Breast epithelium (tissue), 4 donors: Measurements from ENCODE around the gene CUL1. TPM values are rescaled to one million over a fixed set of nuclear protein-coding genes. Genes with fewer than 3 reads are reported as not detected.

Experiments used
- DNase-seq, 2 donors: peaks; one replicate each; pipeline ENCODE4 v3.0.0-alpha.2; 2019; ENCODE audit warnings: low spot score in 2 of 2
- H3K27ac ChIP-seq, 2 donors: fragments of 200-600 bp; sonication (generic) in 1 of 2; one replicate each; pipeline ENCODE4 v1.5.1; 2016 to 2019; ENCODE audit warnings: mild to moderate bottlenecking in 1 of 2
- H3K27me3 ChIP-seq, 2 donors: fragments of 200-600 bp; sonication (generic) in 1 of 2; one replicate each; pipeline versions ENCODE4 v1.5.1 to v1.6.0; 2017 to 2019; ENCODE audit warnings: control low read depth in 1 of 2, mild to moderate bottlenecking in 1 of 2
- H3K36me3 ChIP-seq: fragments of 200-600 bp; one replicate; pipeline ENCODE4 v1.5.1; 2019
- H3K4me1 ChIP-seq, 2 donors: fragments of 200-600 bp; sonication (generic); one replicate each; pipeline ENCODE4 v1.5.1; 2016 to 2019; ENCODE audit warnings: control low read depth in 1 of 2
- H3K4me3 ChIP-seq, 3 donors: fragments of 200-600 bp; sonication (generic); 1 replicate in 2 of 3; 2 replicates in 1 of 3; pipeline ENCODE4 v1.5.1; 2016 to 2019; ENCODE audit warnings: mild to moderate bottlenecking in 3 of 3, moderate library complexity in 2 of 3
- H3K9me3 ChIP-seq, 2 donors: fragments of 200-600 bp; sonication (generic) in 1 of 2; one replicate each; pipeline ENCODE4 v1.5.1; 2016 to 2019; ENCODE audit warnings: control low read depth in 1 of 2
- CTCF ChIP-seq, 3 donors: fragments of 450-650 bp; IDR thresholded peaks; one replicate each; pipeline ENCODE4 v1.5.1; 2016 to 2017; ENCODE audit warnings: antibody characterized with exemption in 3 of 3, mild to moderate bottlenecking in 3 of 3, moderate library complexity in 3 of 3
- POLR2A ChIP-seq: fragments of 450-650 bp; IDR thresholded peaks from one replicate; pipeline ENCODE4 v1.6.1; 2016; ENCODE audit warnings: antibody characterized with exemption, mild to moderate bottlenecking, moderate library complexity
- POLR2AphosphoS5 ChIP-seq, 3 donors: sonication (generic); formaldehyde crosslinking; IDR thresholded peaks; one replicate each; pipeline ENCODE4 v1.6.1; 2017; ENCODE audit warnings: antibody characterized with exemption in 3 of 3
- intact Hi-C: fragments of 100-400 bp; cut with DNase I; formaldehyde crosslinking; loops from one replicate; pipeline ENCODE4 v1.15.1; 2023; ENCODE audit warnings: low total_unique reads
- total RNA-seq, 3 donors: library from RNA; depleted of rRNA; stranded (reverse); fragments of >200 nt; gene quantifications; one replicate each; pipeline ENCODE4 v1.1.0, GENCODE V29; 2016

CUL1 gene
- total RNA-seq, 3 donors from 2014 or later: 61.6 to 71.4 (median 65.4) TPM

GRCh38 chr7:148662646-148663045 is 36.1 kb upstream of the CUL1 start:
- Histone ChIP-seq H3K4me3 (no peak overlapping the region), H3K36me3 (no peaks in the 10 kb centered on the region), H3K27me3 (no peaks in the 10 kb centered on the region), H3K4me1 (no peaks in the 10 kb centered on the region), H3K9me3 (no peaks in the 10 kb centered on the region), H3K27ac (no peak overlapping the region)
- intact Hi-C loops: no loop called here
- no peak for DNase-seq
- no peak for TF ChIP-seq POLR2AphosphoS5 (IDR thresholded peaks at IDR 0.05)
- TF ChIP-seq CTCF (IDR thresholded peaks at IDR 0.05): no peak

- Histone ChIP-seq H3K27ac (no peak overlapping the region), H3K4me1 (no peaks in the 10 kb centered on the region), H3K27me3 (no peaks in the 10 kb centered on the region), H3K9me3 (no peaks in the 10 kb centered on the region), H3K36me3 (no peaks in the 10 kb centered on the region), H3K4me3 (no peak overlapping the region)
- TF ChIP-seq POLR2AphosphoS5 (IDR thresholded peaks at IDR 0.05): no peak
- no peak for TF ChIP-seq POLR2A
- no peak for TF ChIP-seq CTCF (IDR thresholded peaks at IDR 0.05)
- DNase-seq: no peak
- intact Hi-C loops: no loop called here
Measured at GRCh38 chr7:148664324-148664723, 34.4 kb upstream of the CUL1 start.

- Histone ChIP-seq H3K27ac (no peak overlapping the region), H3K4me1 (no peaks in the 10 kb centered on the region), H3K36me3 (no peaks in the 10 kb centered on the region), H3K4me3 (no peak overlapping the region), H3K9me3 (no peaks in the 10 kb centered on the region), H3K27me3 (no peaks in the 10 kb centered on the region)
- intact Hi-C loops: no loop called here
- TF ChIP-seq POLR2AphosphoS5 (IDR thresholded peaks at IDR 0.05) (no peak), CTCF (IDR thresholded peaks at IDR 0.05) (no peak), POLR2A (no peak)
- DNase-seq: no peak
Measured at GRCh38 chr7:148665221-148665620, 33.5 kb upstream of the CUL1 start.

- Histone ChIP-seq H3K27ac (no peak overlapping the region), H3K9me3 (peaks cover 4% of the 10 kb centered on the region in 2 donors), H3K4me1 (no peaks in the 10 kb centered on the region), H3K36me3 (no peaks in the 10 kb centered on the region), H3K4me3 (no peak overlapping the region), H3K27me3 (no peaks in the 10 kb centered on the region)
- no peak for DNase-seq
- TF ChIP-seq POLR2A (no peak), CTCF (IDR thresholded peaks at IDR 0.05) (no peak), POLR2AphosphoS5 (IDR thresholded peaks at IDR 0.05) (no peak)
- intact Hi-C loops: no loop called here
Measured at GRCh38 chr7:148669927-148670326, 28.8 kb upstream of the CUL1 start.

- TF ChIP-seq POLR2AphosphoS5 (IDR thresholded peaks at IDR 0.05) (no peak), CTCF (IDR thresholded peaks at IDR 0.05) (no peak), POLR2A (no peak)
- H3K36me3 ChIP-seq: no peaks in the 10 kb centered on the region
- no peaks in the 10 kb centered on the region for H3K4me1 ChIP-seq
- H3K4me3 ChIP-seq: no peak overlapping the region
- peaks cover 0 to 4% of the 10 kb centered on the region in 2 donors for H3K27me3 ChIP-seq
- no peak overlapping the region for H3K27ac ChIP-seq
- DNase-seq: no peak
- peaks cover 7 to 8% of the 10 kb centered on the region in 2 donors for H3K9me3 ChIP-seq
- intact Hi-C loops: no loop called here
Measured at GRCh38 chr7:148670374-148670773, 28.3 kb upstream of the CUL1 start.
